PFSK-1 (cell line): ENCODE measurements around the gene CAPN7.

Source experiments
- FOXP2 ChIP-seq: optimal IDR thresholded peaks from 2 replicates; pipeline ENCODE3; 2011; ENCODE audit warnings: borderline replicate concordance, control low read depth, inconsistent platforms; ENCODE audit not compliant: insufficient read depth; ENCODE audit errors: extremely low read length, extremely low read depth
- POLR2AphosphoS5 ChIP-seq: IDR thresholded peaks from 2 replicates; pipeline ENCODE4 v1.6.1; 2012; ENCODE audit warnings: low read depth, mild to moderate bottlenecking, control low read depth, low read length, moderate library complexity
- SIN3A ChIP-seq: IDR thresholded peaks from 2 replicates; pipeline ENCODE4 v1.6.1; 2012; ENCODE audit warnings: mild to moderate bottlenecking, low read length, moderate library complexity, borderline replicate concordance; ENCODE audit not compliant: insufficient read depth
- TAF1 ChIP-seq: IDR thresholded peaks from 2 replicates; pipeline ENCODE4 v1.6.1; 2012; ENCODE audit warnings: low read length, control low read depth, borderline replicate concordance; ENCODE audit not compliant: insufficient read depth
- TF ChIP-seq, protein P1 (sequence below), 2 experiments: IDR thresholded peaks; 2 replicates each; pipeline versions ENCODE4 v1.6.1 to v1.8.0; 2011 to 2012; ENCODE audit warnings: low read depth in 2 of 2, low read length in 2 of 2, control low read depth in 1 of 2, inconsistent platforms in 1 of 2, mild to moderate bottlenecking in 1 of 2, moderate library complexity in 1 of 2; ENCODE audit not compliant: insufficient read depth in 1 of 2

Gene CAPN7

DNA sequence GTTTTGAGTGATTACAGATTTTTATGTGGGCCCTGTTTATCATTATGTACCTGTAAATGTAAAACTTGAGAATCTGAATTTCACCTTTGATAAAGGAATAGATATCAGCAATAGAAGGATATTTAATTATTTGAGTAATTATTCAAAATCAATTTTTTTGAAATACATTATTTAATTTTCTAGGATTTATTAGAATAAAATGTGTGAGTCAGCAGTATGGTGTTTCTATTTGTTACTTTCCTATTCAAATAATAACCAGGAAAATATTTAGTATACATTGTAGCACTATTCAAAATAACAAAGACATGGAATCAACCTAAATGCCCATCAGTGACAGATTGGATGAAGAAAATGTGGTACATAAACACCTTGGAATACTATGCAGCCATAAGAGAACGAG, 22.1 kb downstream of the CAPN7 start:
- TF ChIP-seq TAF1 = no peak
- TF ChIP-seq SIN3A = no peak
- no peak for TF ChIP-seq FOXP2
- TF ChIP-seq POLR2AphosphoS5 = no peak
- TF ChIP-seq, protein P1, sequence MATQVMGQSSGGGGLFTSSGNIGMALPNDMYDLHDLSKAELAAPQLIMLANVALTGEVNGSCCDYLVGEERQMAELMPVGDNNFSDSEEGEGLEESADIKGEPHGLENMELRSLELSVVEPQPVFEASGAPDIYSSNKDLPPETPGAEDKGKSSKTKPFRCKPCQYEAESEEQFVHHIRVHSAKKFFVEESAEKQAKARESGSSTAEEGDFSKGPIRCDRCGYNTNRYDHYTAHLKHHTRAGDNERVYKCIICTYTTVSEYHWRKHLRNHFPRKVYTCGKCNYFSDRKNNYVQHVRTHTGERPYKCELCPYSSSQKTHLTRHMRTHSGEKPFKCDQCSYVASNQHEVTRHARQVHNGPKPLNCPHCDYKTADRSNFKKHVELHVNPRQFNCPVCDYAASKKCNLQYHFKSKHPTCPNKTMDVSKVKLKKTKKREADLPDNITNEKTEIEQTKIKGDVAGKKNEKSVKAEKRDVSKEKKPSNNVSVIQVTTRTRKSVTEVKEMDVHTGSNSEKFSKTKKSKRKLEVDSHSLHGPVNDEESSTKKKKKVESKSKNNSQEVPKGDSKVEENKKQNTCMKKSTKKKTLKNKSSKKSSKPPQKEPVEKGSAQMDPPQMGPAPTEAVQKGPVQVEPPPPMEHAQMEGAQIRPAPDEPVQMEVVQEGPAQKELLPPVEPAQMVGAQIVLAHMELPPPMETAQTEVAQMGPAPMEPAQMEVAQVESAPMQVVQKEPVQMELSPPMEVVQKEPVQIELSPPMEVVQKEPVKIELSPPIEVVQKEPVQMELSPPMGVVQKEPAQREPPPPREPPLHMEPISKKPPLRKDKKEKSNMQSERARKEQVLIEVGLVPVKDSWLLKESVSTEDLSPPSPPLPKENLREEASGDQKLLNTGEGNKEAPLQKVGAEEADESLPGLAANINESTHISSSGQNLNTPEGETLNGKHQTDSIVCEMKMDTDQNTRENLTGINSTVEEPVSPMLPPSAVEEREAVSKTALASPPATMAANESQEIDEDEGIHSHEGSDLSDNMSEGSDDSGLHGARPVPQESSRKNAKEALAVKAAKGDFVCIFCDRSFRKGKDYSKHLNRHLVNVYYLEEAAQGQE (IDR thresholded peaks at IDR 0.05; ENCODE audit: insufficient read depth in 1 of 2, low read depth in 2 of 2, low read length in 2 of 2) = no peak

DNA sequence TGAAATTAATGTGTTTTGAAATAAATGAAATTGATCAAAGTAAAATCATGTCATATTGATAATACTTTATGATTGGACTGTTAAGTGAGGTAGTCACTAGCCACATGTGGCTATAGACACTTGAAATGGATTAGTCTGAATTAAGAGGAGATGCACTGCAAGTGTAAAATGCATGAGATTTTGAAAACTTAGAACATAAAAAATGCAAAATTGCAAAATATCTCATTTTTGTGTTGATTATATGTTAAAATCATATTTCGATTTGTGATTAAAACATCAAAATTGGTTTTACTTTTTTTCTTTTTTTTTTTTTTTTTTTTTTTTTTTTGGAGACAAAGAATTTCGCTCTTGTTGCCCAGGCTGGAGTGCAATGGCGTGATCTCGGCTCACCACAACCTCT, 23.2 kb downstream of the CAPN7 start:
- TF ChIP-seq POLR2AphosphoS5 = no peak
- no peak for TF ChIP-seq TAF1
- no peak for TF ChIP-seq FOXP2
- TF ChIP-seq SIN3A = no peak
- TF ChIP-seq, protein P1 (IDR thresholded peaks at IDR 0.05; ENCODE audit: insufficient read depth in 1 of 2, low read depth in 2 of 2, low read length in 2 of 2) = no peak

DNA sequence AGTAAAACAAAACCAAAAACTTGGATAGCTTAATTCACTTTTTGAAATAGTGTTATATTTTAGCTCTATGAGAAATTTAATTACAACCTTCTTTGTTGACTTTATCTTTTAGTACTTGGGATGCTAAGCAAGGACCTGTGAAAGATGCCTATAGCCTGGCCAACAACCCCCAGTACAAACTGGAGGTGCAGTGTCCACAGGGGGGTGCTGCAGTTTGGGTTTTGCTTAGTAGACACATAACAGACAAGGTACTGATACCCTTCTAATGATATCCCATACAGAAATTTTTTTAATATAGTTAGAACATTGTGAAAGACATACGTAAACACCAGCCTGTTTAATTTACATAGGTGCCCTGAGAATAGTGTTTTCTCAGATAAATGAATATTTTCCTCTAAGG, 35.3 kb downstream of the CAPN7 start:
- TF ChIP-seq, protein P1 (IDR thresholded peaks at IDR 0.05; ENCODE audit: insufficient read depth in 1 of 2, low read depth in 2 of 2, low read length in 2 of 2) = no peak
- TF ChIP-seq FOXP2 (no peak), SIN3A (no peak), POLR2AphosphoS5 (no peak), TAF1 (no peak)

DNA sequence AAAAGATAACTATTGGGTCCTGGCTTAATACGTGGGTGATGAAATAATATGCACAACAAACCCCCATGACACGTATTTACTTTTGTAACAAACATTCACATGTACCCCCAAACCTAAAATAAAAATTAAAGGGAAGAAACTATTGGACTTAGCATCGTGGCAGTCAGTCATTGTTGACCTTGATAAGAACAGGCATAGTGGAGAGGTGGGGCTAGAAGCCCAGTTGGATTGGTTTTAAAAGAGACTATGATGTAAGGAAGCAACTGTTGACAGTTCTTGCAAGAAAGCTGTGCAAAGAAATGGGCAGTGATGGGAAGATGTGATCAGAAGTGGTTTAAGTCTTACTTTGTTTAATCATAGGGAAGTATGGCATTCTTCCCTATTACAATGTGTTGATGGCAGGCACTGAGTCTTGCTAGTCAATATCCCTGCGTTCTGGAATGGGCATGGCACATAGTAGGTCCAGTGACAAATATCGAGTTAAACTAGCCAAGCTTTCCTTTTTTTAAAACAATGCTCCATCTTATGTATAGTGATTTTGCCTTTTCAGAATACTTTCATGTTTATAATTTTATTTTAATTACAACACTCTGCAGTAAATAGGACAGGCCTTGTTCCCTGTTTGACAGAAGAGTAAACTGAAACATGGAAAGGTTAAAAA, 37.9 kb downstream of the CAPN7 start:
- TF ChIP-seq FOXP2 (no peak), SIN3A (no peak), TAF1 (no peak), POLR2AphosphoS5 (no peak)
- TF ChIP-seq, protein P1 (IDR thresholded peaks at IDR 0.05; ENCODE audit: insufficient read depth in 1 of 2, low read depth in 2 of 2, low read length in 2 of 2) = no peak

DNA sequence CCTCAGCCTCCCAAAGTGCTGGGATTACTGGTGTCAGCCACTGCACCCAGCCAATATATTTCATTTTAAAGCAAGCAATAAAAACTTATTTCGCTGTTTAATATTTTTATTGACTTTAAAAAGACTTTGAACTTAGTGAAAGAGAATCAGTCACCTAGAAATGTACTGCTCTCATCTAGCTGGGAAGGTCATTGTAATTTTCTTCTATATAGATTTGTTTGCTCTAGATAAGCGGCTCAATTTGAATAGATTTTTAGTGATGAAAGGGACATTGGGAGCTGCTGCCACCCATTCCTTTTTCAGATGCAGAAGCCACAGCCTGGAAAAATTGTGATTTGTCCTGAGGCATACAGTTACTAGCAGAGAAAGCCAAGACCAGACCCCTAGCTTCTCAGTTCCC, 40.1 kb downstream of the CAPN7 start:
- TF ChIP-seq POLR2AphosphoS5 = no peak
- no peak for TF ChIP-seq TAF1
- TF ChIP-seq, protein P1 (IDR thresholded peaks at IDR 0.05; ENCODE audit: insufficient read depth in 1 of 2, low read depth in 2 of 2, low read length in 2 of 2) = no peak
- no peak for TF ChIP-seq SIN3A
- TF ChIP-seq FOXP2 = no peak
